Endodermal cell (in vitro differentiated cells): Measurements from ENCODE around the gene CEP70. TPM values are rescaled to one million over a fixed set of nuclear protein-coding genes. Genes with fewer than 3 reads are reported as not detected.
"Not testable (repeated sequence)": the region's sequence is repeated elsewhere in the genome, so short reads cannot be mapped to it uniquely, and the experiment has no call there.

Experiments
- DNase-seq: peaks from one replicate; pipeline ENCODE4 v3.0.0-alpha.2; 2017
- H3K27ac ChIP-seq: 2 replicates; pipeline ENCODE4 v1.5.1; 2013; ENCODE audit warnings: mild to moderate bottlenecking, low read depth, low read length, moderate library complexity
- H3K27me3 ChIP-seq: 2 replicates; pipeline ENCODE4 v1.6.1; 2013; ENCODE audit warnings: mild to moderate bottlenecking, low read length, moderate library complexity; ENCODE audit not compliant: insufficient read depth, control insufficient read depth, poor library complexity, severe bottlenecking
- H3K36me3 ChIP-seq: 2 replicates; pipeline ENCODE4 v1.7.0; 2013; ENCODE audit warnings: mild to moderate bottlenecking, low read length, moderate library complexity; ENCODE audit not compliant: control insufficient read depth, insufficient read depth
- H3K4me1 ChIP-seq: one replicate; pipeline ENCODE4 v1.7.0; 2013; ENCODE audit warnings: low read length; ENCODE audit not compliant: control insufficient read depth, insufficient read depth
- H3K4me3 ChIP-seq: 2 replicates; pipeline ENCODE4 v1.5.1; 2013; ENCODE audit warnings: mild to moderate bottlenecking, low read length, moderate library complexity
- H3K9ac ChIP-seq: 2 replicates; pipeline ENCODE4 v1.6.1; 2013; ENCODE audit warnings: mild to moderate bottlenecking, low read length, moderate library complexity; ENCODE audit not compliant: poor library complexity, severe bottlenecking; ENCODE audit errors: extremely low read depth
- H3K9me3 ChIP-seq: 2 replicates; pipeline ENCODE4 v1.6.1; 2013; ENCODE audit warnings: mild to moderate bottlenecking, low read length, moderate library complexity; ENCODE audit not compliant: control insufficient read depth
- H3K27ac Mint-ChIP-seq: 2 replicates; pipeline ENCODE4 v1.8.0; 2020; ENCODE audit warnings: mixed read lengths
- H3K27me3 Mint-ChIP-seq: 2 replicates; pipeline ENCODE4 v1.8.0; 2021; ENCODE audit warnings: mild to moderate bottlenecking, mixed read lengths; ENCODE audit not compliant: insufficient read depth
- H3K36me3 Mint-ChIP-seq: 2 replicates; pipeline ENCODE4 v1.8.0; 2020; ENCODE audit warnings: low read depth, mixed read lengths
- H3K4me1 Mint-ChIP-seq: 2 replicates; pipeline ENCODE4 v1.8.0; 2020; ENCODE audit warnings: mixed read lengths
- H3K4me3 Mint-ChIP-seq: 2 replicates; pipeline ENCODE4 v1.8.0; 2020; ENCODE audit warnings: mild to moderate bottlenecking, moderate library complexity, mixed read lengths
- H3K9me3 Mint-ChIP-seq: 2 replicates; pipeline ENCODE4 v1.8.0; 2020; ENCODE audit warnings: mild to moderate bottlenecking, mixed read lengths
- WGBS, 2 experiments: methylation state at CpG; one replicate each; pipeline versions ENCODE4 v1.1.5 to v1.1.7; 2013; ENCODE audit warnings: missing lambda C conversion rate in 2 of 2, mixed read lengths in 1 of 2; ENCODE audit not compliant: insufficient coverage in 1 of 2, insufficient read length in 1 of 2; 5-methylcytosine and 5-hydroxymethylcytosine counted together
- total RNA-seq, 2 donors: library from RNA; stranded (reverse); fragmentation: NEBNext Ultra II Directional in 1 of 2; extraction: Animal tissue kit (Norgen Biotek cat#: 25700) in 1 of 2; gene quantifications; 2 replicates in 1 of 2; 3 replicates in 1 of 2; pipeline ENCODE4 v1.2.1, GENCODE V29; 2021
- TF ChIP-seq, protein P1 (sequence below): fragments of 200-600 bp; sonication (generic); conservative IDR thresholded peaks from 2 replicates; pipeline ENCODE4 v1.5.0; 2021; ENCODE audit warnings: antibody characterized with exemption, mild to moderate bottlenecking

CEP70 gene
- total RNA-seq, 2 donors from 2014 or later, result 113 to 131 TPM

DNA sequence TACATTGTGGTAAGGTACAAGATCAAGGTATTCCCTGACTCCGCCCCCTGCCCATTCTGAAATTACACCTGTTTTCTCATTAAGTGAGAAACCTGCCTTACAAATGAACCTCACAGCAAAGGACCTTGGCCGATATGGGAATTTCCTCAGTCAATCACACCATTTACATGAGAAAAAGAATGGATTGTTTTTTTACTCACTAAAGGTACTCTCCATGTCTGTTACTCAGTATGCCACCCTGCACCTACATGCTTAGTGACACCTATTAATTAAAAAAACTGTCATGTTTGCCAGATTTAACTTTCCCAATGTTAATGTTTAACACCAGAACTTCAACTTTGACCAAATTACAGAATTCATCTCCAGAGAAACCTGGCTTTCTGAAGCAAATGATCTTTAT lies 97.6 kb downstream of the CEP70 start:
- Histone ChIP-seq H3K27me3 (no peaks in the 10 kb centered on the region), H3K36me3 (peaks cover 84% of the 10 kb centered on the region), H3K27ac (no peak overlapping the region), H3K9me3 (peaks cover 12% of the 10 kb centered on the region), H3K4me3 (no peak overlapping the region), H3K4me1 (no peaks in the 10 kb centered on the region), H3K9ac (no peak overlapping the region)
- no peak overlapping the region for H3K4me3 Mint-ChIP-seq
- no peaks in the 10 kb centered on the region for H3K4me1 Mint-ChIP-seq
- WGBS, 2 experiments, result 89 to 91% methylated on average over 1 to 2 of the region's 2 CpGs
- H3K27me3 Mint-ChIP-seq, result no peaks in the 10 kb centered on the region
- peaks cover 75% of the 10 kb centered on the region for H3K36me3 Mint-ChIP-seq
- TF ChIP-seq, protein P1, sequence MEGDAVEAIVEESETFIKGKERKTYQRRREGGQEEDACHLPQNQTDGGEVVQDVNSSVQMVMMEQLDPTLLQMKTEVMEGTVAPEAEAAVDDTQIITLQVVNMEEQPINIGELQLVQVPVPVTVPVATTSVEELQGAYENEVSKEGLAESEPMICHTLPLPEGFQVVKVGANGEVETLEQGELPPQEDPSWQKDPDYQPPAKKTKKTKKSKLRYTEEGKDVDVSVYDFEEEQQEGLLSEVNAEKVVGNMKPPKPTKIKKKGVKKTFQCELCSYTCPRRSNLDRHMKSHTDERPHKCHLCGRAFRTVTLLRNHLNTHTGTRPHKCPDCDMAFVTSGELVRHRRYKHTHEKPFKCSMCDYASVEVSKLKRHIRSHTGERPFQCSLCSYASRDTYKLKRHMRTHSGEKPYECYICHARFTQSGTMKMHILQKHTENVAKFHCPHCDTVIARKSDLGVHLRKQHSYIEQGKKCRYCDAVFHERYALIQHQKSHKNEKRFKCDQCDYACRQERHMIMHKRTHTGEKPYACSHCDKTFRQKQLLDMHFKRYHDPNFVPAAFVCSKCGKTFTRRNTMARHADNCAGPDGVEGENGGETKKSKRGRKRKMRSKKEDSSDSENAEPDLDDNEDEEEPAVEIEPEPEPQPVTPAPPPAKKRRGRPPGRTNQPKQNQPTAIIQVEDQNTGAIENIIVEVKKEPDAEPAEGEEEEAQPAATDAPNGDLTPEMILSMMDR, result no peak
- DNase-seq, result no peak
- peaks cover 6% of the 10 kb centered on the region for H3K9me3 Mint-ChIP-seq
- H3K27ac Mint-ChIP-seq, result no peak overlapping the region

DNA sequence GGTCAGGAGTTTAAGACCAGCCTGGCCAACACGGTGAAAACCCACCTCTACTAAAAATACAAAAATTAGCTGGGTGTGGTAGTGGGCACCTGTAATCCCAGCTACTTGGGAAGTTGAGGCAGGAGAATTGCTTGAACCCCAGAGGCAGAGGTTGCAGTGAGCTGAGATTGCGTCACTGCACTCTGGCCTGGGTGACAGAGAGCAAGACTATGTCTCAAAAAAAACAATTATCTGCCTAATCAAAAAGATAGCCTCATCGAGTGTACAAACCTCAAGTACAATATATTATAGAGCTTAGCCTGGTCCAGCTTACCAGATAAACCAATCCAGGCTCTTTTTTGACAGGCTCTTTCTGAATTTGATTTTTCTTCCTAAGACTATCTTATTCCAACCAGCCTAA lies 98.4 kb downstream of the CEP70 start:
- 80 to 97% methylated on average over 1 to 3 of the region's 3 CpGs for WGBS, 2 experiments
- not testable (repeated sequence) for H3K4me3 ChIP-seq, H3K27me3 ChIP-seq

DNA sequence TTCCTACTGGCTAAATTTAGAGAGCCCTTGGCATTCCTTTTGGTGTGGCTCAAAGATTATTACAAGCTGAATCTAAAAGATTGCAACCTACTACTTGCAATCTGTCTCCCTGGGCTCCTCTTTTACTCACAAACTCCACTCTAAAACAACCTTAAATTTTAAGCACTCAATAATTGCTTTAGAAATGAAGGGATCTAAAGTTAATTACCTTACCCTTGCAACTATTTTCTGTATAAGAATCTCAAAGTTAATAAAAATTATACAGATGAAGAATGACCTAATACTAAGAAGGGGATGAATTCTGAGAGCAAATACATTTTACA lies 99.5 kb downstream of the CEP70 start:
- peaks cover 85% of the 10 kb centered on the region for H3K36me3 ChIP-seq
- peaks cover 31% of the 10 kb centered on the region for H3K9me3 ChIP-seq
- H3K27me3 Mint-ChIP-seq, result no peaks in the 10 kb centered on the region
- H3K27ac ChIP-seq, result no peak overlapping the region
- no peak overlapping the region for H3K4me3 ChIP-seq
- H3K4me3 Mint-ChIP-seq, result no peak overlapping the region
- no peaks in the 10 kb centered on the region for H3K4me1 ChIP-seq
- DNase-seq, result no peak
- no peak overlapping the region for H3K27ac Mint-ChIP-seq
- H3K4me1 Mint-ChIP-seq, result no peaks in the 10 kb centered on the region
- TF ChIP-seq, protein P1, result no peak
- H3K27me3 ChIP-seq, result no peaks in the 10 kb centered on the region
- peaks cover 79% of the 10 kb centered on the region for H3K36me3 Mint-ChIP-seq
- H3K9me3 Mint-ChIP-seq, result peaks cover 24% of the 10 kb centered on the region
- H3K9ac ChIP-seq, result no peak overlapping the region

More for the DNA sequence above, 98.4 kb downstream of the CEP70 start:
- H3K27ac ChIP-seq, H3K4me3 Mint-ChIP-seq, H3K27me3 Mint-ChIP-seq, DNase-seq, H3K9ac ChIP-seq, H3K4me1 ChIP-seq, H3K27ac Mint-ChIP-seq, H3K4me1 Mint-ChIP-seq: not testable (repeated sequence)
- peaks cover 14% of the 10 kb centered on the region for H3K9me3 Mint-ChIP-seq
- H3K36me3 ChIP-seq, result peaks cover 92% of the 10 kb centered on the region
- H3K36me3 Mint-ChIP-seq, result peaks cover 79% of the 10 kb centered on the region
- H3K9me3 ChIP-seq, result peaks cover 20% of the 10 kb centered on the region
